PC-3 (cell line): ENCODE measurements around the gene BMP8B. TPM values are rescaled to one million over a fixed set of nuclear protein-coding genes. Genes with fewer than 3 reads are reported as not detected.

Experiments
- total RNA-seq: library from RNA; depleted of rRNA; stranded (reverse); fragments of >200 nt; gene quantifications from 2 replicates; pipeline ENCODE4 v1.2.3, GENCODE V29; 2014; rRNA removed

Gene BMP8B
- total RNA-seq, 1 experiment from 2014 or later = 3.3 TPM

Other genes starting within 250 kb of the BMP8B start
- 136 and 187 TPM in 2 replicates for gene PABPC4, start 212.1 kb downstream of the BMP8B start, total RNA-seq
- gene HEYL, start 149.2 kb downstream of the BMP8B start, total RNA-seq = 0.12 TPM in 1 of 2 replicates, not detected in the other
- gene NT5C1A, start 116.8 kb downstream of the BMP8B start, total RNA-seq = not detected in 2 replicates
- gene HPCAL4, start 97.4 kb downstream of the BMP8B start, total RNA-seq = 0.04 and 0.12 TPM in 2 replicates
- gene PPIE, start 50.0 kb downstream of the BMP8B start, total RNA-seq = 45.1 and 53.6 TPM in 2 replicates
- gene OXCT2, start 17.5 kb downstream of the BMP8B start, total RNA-seq = 0.98 and 3.9 TPM in 2 replicates
- gene TRIT1, start 94.6 kb upstream of the BMP8B start, total RNA-seq = 31.0 and 35.6 TPM in 2 replicates
- 4.0 and 6.6 TPM in 2 replicates for gene MYCL, start 113.1 kb upstream of the BMP8B start, total RNA-seq
- 8.6 and 12.1 TPM in 2 replicates for gene MFSD2A, start 166.3 kb upstream of the BMP8B start, total RNA-seq